WTC11 (cell line): ENCODE data around the gene HES5. TPM values are rescaled to one million over a fixed set of nuclear protein-coding genes. Genes with fewer than 3 reads are reported as not detected.

Source experiments
- ATAC-seq: fragments of 200-7000 bp; cut with Tn5 transposase; 2 replicates; pipeline ENCODE4 v1.10.0; 2021; ENCODE audit warnings: mild to moderate bottlenecking, moderate library complexity
- CTCF ChIA-PET: fragments of 300-600 bp; sonication (Branson Sonifier 250); formaldehyde crosslinking; loops from one replicate; lab custom pipeline; 2021; ENCODE audit warnings: antibody characterized with exemption; lab: Charles Lee
- POLR2A ChIA-PET: fragments of 350-600 bp; sonication (Branson Sonifier 250); formaldehyde crosslinking; loops from one replicate; lab custom pipeline; 2021; ENCODE audit warnings: antibody characterized with exemption; lab: Charles Lee
- DNase-seq: peaks from one replicate; pipeline ENCODE4 v3.0.0; 2021; ENCODE audit warnings: low spot score
- H3K27ac Mint-ChIP-seq: 2 replicates; pipeline ENCODE4 v1.8.0; 2021; ENCODE audit warnings: mixed read lengths
- H3K27me3 Mint-ChIP-seq: 2 replicates; pipeline ENCODE4 v1.8.0; 2021; ENCODE audit warnings: low read depth, mild to moderate bottlenecking, moderate library complexity, mixed read lengths
- H3K36me3 Mint-ChIP-seq: 2 replicates; pipeline ENCODE4 v1.8.0; 2021; ENCODE audit warnings: mixed read lengths
- H3K4me1 Mint-ChIP-seq: 2 replicates; pipeline ENCODE4 v1.8.0; 2022; ENCODE audit warnings: mixed read lengths
- H3K4me3 Mint-ChIP-seq: 2 replicates; pipeline ENCODE4 v1.8.0; 2021; ENCODE audit warnings: mild to moderate bottlenecking, moderate library complexity, mixed read lengths
- H3K9me3 Mint-ChIP-seq: 2 replicates; pipeline ENCODE4 v1.8.0; 2021; ENCODE audit warnings: mixed read lengths
- AFF4 ChIP-seq: sonication (generic); formaldehyde crosslinking; IDR thresholded peaks from 2 replicates; pipeline ENCODE4 v1.8.1; 2023; ENCODE audit warnings: mild to moderate bottlenecking, missing genetic modification reagents, borderline replicate concordance
- ATF6 ChIP-seq: sonication (generic); formaldehyde crosslinking; IDR thresholded peaks from 2 replicates; pipeline ENCODE4 v1.8.1; 2023; ENCODE audit warnings: mild to moderate bottlenecking, missing genetic modification reagents
- CBFB ChIP-seq: sonication (generic); formaldehyde crosslinking; IDR thresholded peaks from 2 replicates; pipeline ENCODE4 v1.8.1; 2022; ENCODE audit warnings: mild to moderate bottlenecking, low read depth, missing genetic modification reagents
- E2F5 ChIP-seq: sonication (generic); formaldehyde crosslinking; IDR thresholded peaks from 2 replicates; pipeline ENCODE4 v1.8.1; 2022; ENCODE audit warnings: mild to moderate bottlenecking, moderate library complexity, missing genetic modification reagents
- FOXP4 ChIP-seq: sonication (generic); formaldehyde crosslinking; IDR thresholded peaks from 2 replicates; pipeline ENCODE4 v1.8.0; 2022; ENCODE audit warnings: mild to moderate bottlenecking, missing genetic modification reagents
- GTF2I ChIP-seq: fragments of 250-450 bp; sonication (Bioruptor Pico); conservative IDR thresholded peaks from 2 replicates; pipeline ENCODE4 v1.4.0; 2021; ENCODE audit warnings: mild to moderate bottlenecking
- NR1H2 ChIP-seq: sonication (generic); formaldehyde crosslinking; IDR thresholded peaks from 2 replicates; pipeline ENCODE4 v1.9.0; 2021; ENCODE audit warnings: mild to moderate bottlenecking, moderate library complexity, missing genetic modification reagents
- NR2C2 ChIP-seq: sonication (generic); formaldehyde crosslinking; IDR thresholded peaks from 2 replicates; pipeline ENCODE4 v1.8.0; 2022; ENCODE audit warnings: mild to moderate bottlenecking, missing genetic modification reagents
- ZBTB21 ChIP-seq: sonication (generic); formaldehyde crosslinking; IDR thresholded peaks from 2 replicates; pipeline ENCODE4 v1.8.1; 2023; ENCODE audit warnings: mild to moderate bottlenecking, missing genetic modification reagents, borderline replicate concordance
- ZNF138 ChIP-seq: sonication (generic); formaldehyde crosslinking; conservative IDR thresholded peaks from 2 replicates; pipeline ENCODE4 v1.8.1; 2022; ENCODE audit warnings: mild to moderate bottlenecking, moderate library complexity, missing genetic modification reagents
- total RNA-seq: library from RNA; stranded (reverse); gene quantifications from 3 replicates; pipeline ENCODE4 v1.2.3, GENCODE V29; 2021
- TF ChIP-seq, protein P1 (sequence below): sonication (generic); formaldehyde crosslinking; IDR thresholded peaks from 2 replicates; pipeline ENCODE4 v1.8.1; 2023; ENCODE audit warnings: mild to moderate bottlenecking, missing genetic modification reagents, moderate library complexity
- TF ChIP-seq, protein P2 (sequence below): sonication (generic); formaldehyde crosslinking; IDR thresholded peaks from 2 replicates; pipeline ENCODE4 v1.8.0; 2023; ENCODE audit warnings: missing genetic modification reagents, mild to moderate bottlenecking, borderline replicate concordance
- TF ChIP-seq, protein P3 (sequence below): fragments of 250-450 bp; sonication (Bioruptor Pico); IDR thresholded peaks from 2 replicates; pipeline ENCODE4 v1.9.0; 2021; ENCODE audit warnings: mild to moderate bottlenecking

HES5 gene
- total RNA-seq, 1 experiment from 2014 or later = not detected

DNA sequence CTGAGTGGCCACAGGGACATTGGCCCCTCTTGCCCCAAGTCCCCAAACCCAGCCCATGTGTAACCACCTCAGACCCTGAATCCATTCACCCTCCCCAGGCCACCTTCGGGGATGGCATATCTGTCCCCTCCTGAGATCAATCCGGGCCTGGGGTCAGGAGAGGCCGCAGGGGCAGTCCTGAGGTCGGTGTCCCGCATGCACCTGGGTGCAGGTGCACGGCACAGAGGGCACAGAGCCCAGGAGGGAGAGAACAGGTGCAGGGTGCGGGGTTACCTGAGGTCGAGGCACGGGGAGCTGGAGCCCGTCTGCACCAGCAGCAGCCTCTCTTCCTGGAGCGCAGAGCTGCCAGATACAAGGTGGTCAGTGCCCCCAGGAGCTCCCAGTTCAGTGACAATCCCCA is 20.5 kb downstream of the HES5 start:
- ChIA-PET CTCF (no interaction called here), POLR2A (no interaction called here)
- no peaks in the 10 kb centered on the region for H3K27me3 Mint-ChIP-seq
- H3K9me3 Mint-ChIP-seq = no peaks in the 10 kb centered on the region
- H3K4me1 Mint-ChIP-seq = no peaks in the 10 kb centered on the region
- no peak for DNase-seq
- no peak overlapping the region for H3K27ac Mint-ChIP-seq
- no peak for ATAC-seq
- no peak overlapping the region for H3K4me3 Mint-ChIP-seq
- peaks cover 17% of the 10 kb centered on the region for H3K36me3 Mint-ChIP-seq
- TF ChIP-seq NR1H2 (CRISPR knock-in tag) = no peak
- TF ChIP-seq ZNF138 (CRISPR knock-in tag) = no peak
- no peak for TF ChIP-seq E2F5
- TF ChIP-seq ZBTB21 = no peak
- TF ChIP-seq, protein P1, sequence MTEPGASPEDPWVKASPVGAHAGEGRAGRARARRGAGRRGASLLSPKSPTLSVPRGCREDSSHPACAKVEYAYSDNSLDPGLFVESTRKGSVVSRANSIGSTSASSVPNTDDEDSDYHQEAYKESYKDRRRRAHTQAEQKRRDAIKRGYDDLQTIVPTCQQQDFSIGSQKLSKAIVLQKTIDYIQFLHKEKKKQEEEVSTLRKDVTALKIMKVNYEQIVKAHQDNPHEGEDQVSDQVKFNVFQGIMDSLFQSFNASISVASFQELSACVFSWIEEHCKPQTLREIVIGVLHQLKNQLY (CRISPR knock-in tag) = no peak
- no peak for TF ChIP-seq CBFB (CRISPR knock-in tag)
- no peak for TF ChIP-seq GTF2I (CRISPR knock-in tag)
- TF ChIP-seq, all 79 proteins: peak for 0

DNA sequence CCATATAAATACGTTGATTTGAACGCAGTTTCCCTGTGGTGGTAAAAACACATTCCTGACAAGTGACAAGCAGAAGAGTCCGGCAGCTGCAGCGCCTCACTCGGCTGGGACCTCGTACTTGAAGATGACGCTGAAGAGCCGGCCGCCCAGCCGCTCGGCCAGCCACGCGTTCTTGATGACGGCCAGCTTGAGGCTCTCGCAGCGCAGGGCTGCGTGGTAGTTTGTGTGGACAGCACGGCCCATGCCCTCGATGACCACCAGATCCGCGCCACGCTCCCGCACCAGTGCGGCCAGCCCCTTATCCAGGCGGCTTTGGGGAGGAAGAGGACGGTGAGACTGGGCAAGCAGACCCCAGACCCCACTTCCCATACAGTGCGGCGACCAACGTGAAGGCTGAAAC is 21.3 kb downstream of the HES5 start:
- CTCF ChIA-PET = no interaction called here
- no peaks in the 10 kb centered on the region for H3K4me1 Mint-ChIP-seq
- ATAC-seq (no peak), DNase-seq (no peak)
- H3K36me3 Mint-ChIP-seq = peaks cover 17% of the 10 kb centered on the region
- no peaks in the 10 kb centered on the region for H3K9me3 Mint-ChIP-seq
- H3K4me3 Mint-ChIP-seq = no peak overlapping the region
- no peaks in the 10 kb centered on the region for H3K27me3 Mint-ChIP-seq
- H3K27ac Mint-ChIP-seq = no peak overlapping the region
- POLR2A ChIA-PET = no interaction called here
- TF ChIP-seq AFF4 (no peak), FOXP4 (CRISPR knock-in tag) (no peak), NR2C2 (CRISPR knock-in tag) (no peak), ATF6 (CRISPR knock-in tag) (no peak)
- TF ChIP-seq, protein P2, sequence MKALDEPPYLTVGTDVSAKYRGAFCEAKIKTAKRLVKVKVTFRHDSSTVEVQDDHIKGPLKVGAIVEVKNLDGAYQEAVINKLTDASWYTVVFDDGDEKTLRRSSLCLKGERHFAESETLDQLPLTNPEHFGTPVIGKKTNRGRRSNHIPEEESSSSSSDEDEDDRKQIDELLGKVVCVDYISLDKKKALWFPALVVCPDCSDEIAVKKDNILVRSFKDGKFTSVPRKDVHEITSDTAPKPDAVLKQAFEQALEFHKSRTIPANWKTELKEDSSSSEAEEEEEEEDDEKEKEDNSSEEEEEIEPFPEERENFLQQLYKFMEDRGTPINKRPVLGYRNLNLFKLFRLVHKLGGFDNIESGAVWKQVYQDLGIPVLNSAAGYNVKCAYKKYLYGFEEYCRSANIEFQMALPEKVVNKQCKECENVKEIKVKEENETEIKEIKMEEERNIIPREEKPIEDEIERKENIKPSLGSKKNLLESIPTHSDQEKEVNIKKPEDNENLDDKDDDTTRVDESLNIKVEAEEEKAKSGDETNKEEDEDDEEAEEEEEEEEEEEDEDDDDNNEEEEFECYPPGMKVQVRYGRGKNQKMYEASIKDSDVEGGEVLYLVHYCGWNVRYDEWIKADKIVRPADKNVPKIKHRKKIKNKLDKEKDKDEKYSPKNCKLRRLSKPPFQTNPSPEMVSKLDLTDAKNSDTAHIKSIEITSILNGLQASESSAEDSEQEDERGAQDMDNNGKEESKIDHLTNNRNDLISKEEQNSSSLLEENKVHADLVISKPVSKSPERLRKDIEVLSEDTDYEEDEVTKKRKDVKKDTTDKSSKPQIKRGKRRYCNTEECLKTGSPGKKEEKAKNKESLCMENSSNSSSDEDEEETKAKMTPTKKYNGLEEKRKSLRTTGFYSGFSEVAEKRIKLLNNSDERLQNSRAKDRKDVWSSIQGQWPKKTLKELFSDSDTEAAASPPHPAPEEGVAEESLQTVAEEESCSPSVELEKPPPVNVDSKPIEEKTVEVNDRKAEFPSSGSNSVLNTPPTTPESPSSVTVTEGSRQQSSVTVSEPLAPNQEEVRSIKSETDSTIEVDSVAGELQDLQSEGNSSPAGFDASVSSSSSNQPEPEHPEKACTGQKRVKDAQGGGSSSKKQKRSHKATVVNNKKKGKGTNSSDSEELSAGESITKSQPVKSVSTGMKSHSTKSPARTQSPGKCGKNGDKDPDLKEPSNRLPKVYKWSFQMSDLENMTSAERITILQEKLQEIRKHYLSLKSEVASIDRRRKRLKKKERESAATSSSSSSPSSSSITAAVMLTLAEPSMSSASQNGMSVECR (CRISPR knock-in tag) = no peak
- TF ChIP-seq, protein P3, sequence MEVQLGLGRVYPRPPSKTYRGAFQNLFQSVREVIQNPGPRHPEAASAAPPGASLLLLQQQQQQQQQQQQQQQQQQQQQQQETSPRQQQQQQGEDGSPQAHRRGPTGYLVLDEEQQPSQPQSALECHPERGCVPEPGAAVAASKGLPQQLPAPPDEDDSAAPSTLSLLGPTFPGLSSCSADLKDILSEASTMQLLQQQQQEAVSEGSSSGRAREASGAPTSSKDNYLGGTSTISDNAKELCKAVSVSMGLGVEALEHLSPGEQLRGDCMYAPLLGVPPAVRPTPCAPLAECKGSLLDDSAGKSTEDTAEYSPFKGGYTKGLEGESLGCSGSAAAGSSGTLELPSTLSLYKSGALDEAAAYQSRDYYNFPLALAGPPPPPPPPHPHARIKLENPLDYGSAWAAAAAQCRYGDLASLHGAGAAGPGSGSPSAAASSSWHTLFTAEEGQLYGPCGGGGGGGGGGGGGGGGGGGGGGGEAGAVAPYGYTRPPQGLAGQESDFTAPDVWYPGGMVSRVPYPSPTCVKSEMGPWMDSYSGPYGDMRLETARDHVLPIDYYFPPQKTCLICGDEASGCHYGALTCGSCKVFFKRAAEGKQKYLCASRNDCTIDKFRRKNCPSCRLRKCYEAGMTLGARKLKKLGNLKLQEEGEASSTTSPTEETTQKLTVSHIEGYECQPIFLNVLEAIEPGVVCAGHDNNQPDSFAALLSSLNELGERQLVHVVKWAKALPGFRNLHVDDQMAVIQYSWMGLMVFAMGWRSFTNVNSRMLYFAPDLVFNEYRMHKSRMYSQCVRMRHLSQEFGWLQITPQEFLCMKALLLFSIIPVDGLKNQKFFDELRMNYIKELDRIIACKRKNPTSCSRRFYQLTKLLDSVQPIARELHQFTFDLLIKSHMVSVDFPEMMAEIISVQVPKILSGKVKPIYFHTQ = no peak
- TF ChIP-seq, all 79 proteins: peak for 0
